Epithelial cell of esophagus (primary cell): ENCODE results near the gene TIMP3.

Experiments used
- DNase-seq: peaks from one replicate; pipeline ENCODE4 v3.0.0; 2010; ENCODE audit warnings: low read depth
- H3K4me3 ChIP-seq: 2 replicates; pipeline ENCODE4 v1.5.1; 2011; ENCODE audit warnings: mild to moderate bottlenecking, low read length, control low read depth
- CTCF ChIP-seq: IDR thresholded peaks from 2 replicates; pipeline ENCODE4 v1.5.1; 2011; ENCODE audit warnings: low read depth, mild to moderate bottlenecking, low read length, control low read depth, inconsistent platforms; ENCODE audit not compliant: insufficient read depth; ENCODE audit errors: missing control alignments

TIMP3 gene

DNA sequence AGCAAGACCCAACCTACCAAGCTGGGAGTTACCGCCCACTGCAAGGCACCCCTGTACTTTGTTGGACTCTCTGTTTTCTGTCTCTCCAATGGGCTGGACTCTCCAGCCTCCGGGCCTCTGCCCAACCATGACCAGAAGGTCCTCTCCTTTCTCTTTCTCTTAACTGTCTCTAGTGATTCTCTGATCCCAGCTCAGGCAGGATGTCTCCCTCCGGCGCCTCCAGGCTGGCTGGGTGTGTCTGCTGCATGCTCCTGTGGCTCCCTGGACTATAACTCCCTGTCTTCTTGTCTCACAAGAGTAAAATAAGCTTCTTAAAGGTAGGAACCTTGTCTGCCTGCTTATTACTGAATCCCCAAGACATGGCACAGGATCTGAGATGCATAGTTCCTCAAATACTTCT, 36.3 kb downstream of the TIMP3 start:
- no peak overlapping the region for H3K4me3 ChIP-seq
- no peak for DNase-seq

GRCh38 chr22:32839831-32840584, 38.5 kb downstream of the TIMP3 start:
- no peak for DNase-seq
- H3K4me3 ChIP-seq = no peak overlapping the region
- no peak for TF ChIP-seq CTCF

More for the DNA sequence above, 36.3 kb downstream of the TIMP3 start:
- TF ChIP-seq CTCF = no peak

DNA sequence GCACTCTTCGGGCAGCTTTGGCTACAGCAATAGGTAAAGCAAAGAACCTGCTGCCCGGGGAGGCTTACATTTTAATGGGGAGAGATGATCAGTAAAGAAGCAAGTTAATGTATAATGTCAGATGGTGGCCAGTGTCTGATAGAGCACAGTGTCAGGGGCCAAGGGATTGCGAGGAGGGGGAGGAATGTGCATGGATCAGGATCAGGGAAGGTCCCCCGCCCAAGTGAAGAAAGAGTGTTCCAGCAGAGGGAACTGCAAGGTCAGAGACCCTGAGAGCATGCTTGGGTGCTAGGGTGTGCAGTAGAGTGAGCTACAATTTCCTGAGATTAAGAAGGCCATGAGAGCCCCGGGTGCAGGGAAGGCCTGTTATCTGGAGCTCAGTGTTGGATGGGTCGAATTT, 39.7 kb downstream of the TIMP3 start:
- TF ChIP-seq CTCF = no peak
- no peak overlapping the region for H3K4me3 ChIP-seq
- no peak for DNase-seq

DNA sequence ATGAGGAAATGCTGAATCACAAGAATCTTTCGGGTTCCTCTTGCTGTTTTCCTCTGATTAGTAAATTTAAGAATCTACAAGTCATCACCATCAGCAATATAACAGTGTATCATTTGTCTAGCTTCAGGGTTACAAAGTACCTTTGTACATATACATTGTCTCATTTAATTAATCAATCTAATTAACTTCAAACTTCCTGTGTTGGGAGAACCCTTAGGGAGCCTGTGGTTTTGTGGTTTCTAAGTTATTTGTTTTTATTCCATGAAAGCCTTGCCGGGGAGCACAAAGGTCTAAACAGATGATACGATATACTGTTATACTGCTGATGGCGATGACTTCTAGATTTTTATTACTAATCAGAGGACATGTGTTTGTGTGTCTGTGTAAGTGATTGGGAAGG, 41.0 kb downstream of the TIMP3 start:
- no peak for TF ChIP-seq CTCF
- no peak overlapping the region for H3K4me3 ChIP-seq
- no peak for DNase-seq

GRCh38 chr22:32843300-32843699, 41.8 kb downstream of the TIMP3 start:
- no peak for TF ChIP-seq CTCF
- DNase-seq = no peak
- H3K4me3 ChIP-seq = no peak overlapping the region

DNA sequence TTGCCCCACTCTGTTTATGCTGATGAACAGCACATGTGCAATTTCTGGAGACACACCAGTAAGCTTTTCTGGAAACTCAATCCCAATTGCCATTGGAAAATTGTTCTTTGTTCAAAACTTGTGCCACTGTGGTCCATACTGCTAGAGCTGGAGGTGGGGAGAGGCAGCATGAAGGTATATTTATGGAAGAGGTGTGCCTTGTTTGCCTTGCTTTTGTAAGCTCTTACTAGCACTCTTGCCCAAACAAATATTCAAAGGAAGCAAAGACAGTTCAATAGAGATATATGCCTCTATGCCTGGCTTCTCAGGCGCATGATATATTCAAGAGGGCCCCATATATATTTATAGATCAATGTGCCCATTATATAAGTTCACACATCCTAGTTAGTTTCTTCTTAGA, 42.7 kb downstream of the TIMP3 start:
- DNase-seq = no peak
- no peak for TF ChIP-seq CTCF
- no peak overlapping the region for H3K4me3 ChIP-seq
